Measurements from ENCODE around the gene DLL4.

- TF ChIP-seq CTCF (conservative IDR thresholded peaks at IDR 0.05; ENCODE audit: low read depth, low read length), result no peak
- TF ChIP-seq EZH2 (IDR thresholded peaks at IDR 0.05; ENCODE audit: borderline replicate concordance, low read depth, low read length, poor library complexity, severe bottlenecking), result no peak
Observed at GRCh38 chr15:40931300-40932142, 2.4 kb downstream of the DLL4 start.

All from A673 (cell line).